IMR-90 (cell line): Measurements from ENCODE around the gene ACVR1B. TPM values are rescaled to one million over a fixed set of nuclear protein-coding genes. Genes with fewer than 3 reads are reported as not detected.
A peak's percentile ranks its signal among the peaks of the same experiment; 100 is the strongest.

Experiments
- ATAC-seq: fragments of 200-7000 bp; cut with Tn5 transposase; 2 replicates; pipeline ENCODE4 v1.9.1; 2020; ENCODE audit warnings: low read depth, mild to moderate bottlenecking, moderate library complexity
- BruUV-seq: library from RNA; stranded (reverse); fragments of 400-500 nt; replicated peaks from 2 replicates; lab custom pipeline; 2021; lab: Mats Ljungman, UMichigan
- CTCF ChIA-PET: fragments of 300-600 bp; formaldehyde crosslinking; extraction: SDS; loops from one replicate; lab custom pipeline; 2021; ENCODE audit warnings: antibody characterized with exemption; lab: Yijun Ruan, JAX
- POLR2A ChIA-PET: fragments of 300-600 bp; sonication (Branson Sonifier 250); formaldehyde crosslinking; loops from one replicate; lab custom pipeline; 2022; ENCODE audit warnings: antibody characterized with exemption; ENCODE audit not compliant: unreplicated experiment; lab: Charles Lee
- DNase-seq: peaks from one replicate; pipeline ENCODE4 v3.0.0; 2013
- H2AFZ ChIP-seq: replicated peaks from 2 replicates; pipeline ENCODE3; 2013; ENCODE audit warnings: low read length, mild to moderate bottlenecking; ENCODE audit not compliant: poor library complexity
- H2AK5ac ChIP-seq: 2 replicates; pipeline ENCODE4 v1.6.1; 2013; ENCODE audit warnings: low read depth, low read length, inconsistent platforms
- H2AK9ac ChIP-seq: replicated peaks from 2 replicates; pipeline ENCODE3; 2013; ENCODE audit warnings: mild to moderate bottlenecking, low read depth, low read length, moderate library complexity; ENCODE audit not compliant: poor library complexity
- H2BK120ac ChIP-seq: 2 replicates; pipeline ENCODE4 v1.6.1; 2013; ENCODE audit warnings: low read depth, low read length, inconsistent platforms
- H2BK15ac ChIP-seq: 3 replicates; pipeline ENCODE4 v1.6.1; 2013; ENCODE audit warnings: low read depth, low read length, inconsistent platforms
- H2BK20ac ChIP-seq: 2 replicates; pipeline ENCODE4 v1.6.1; 2013; ENCODE audit warnings: low read depth, mild to moderate bottlenecking, inconsistent platforms, low read length, moderate library complexity
- H2BK5ac ChIP-seq: 2 replicates; pipeline ENCODE4 v1.6.1; 2013; ENCODE audit warnings: mild to moderate bottlenecking, low read depth, low read length, inconsistent platforms; ENCODE audit not compliant: poor library complexity, severe bottlenecking
- H3K14ac ChIP-seq: replicated peaks from 2 replicates; pipeline ENCODE4 v1.6.1; 2013; ENCODE audit warnings: low read depth, low read length, inconsistent platforms
- H3K18ac ChIP-seq: 2 replicates; pipeline ENCODE4 v1.6.1; 2013; ENCODE audit warnings: low read depth, low read length, control low read depth
- H3K23ac ChIP-seq: 2 replicates; pipeline ENCODE4 v1.6.1; 2013; ENCODE audit warnings: low read depth, low read length, inconsistent platforms
- H3K27ac ChIP-seq: 2 replicates; pipeline ENCODE4 v1.5.1; 2013; ENCODE audit warnings: mild to moderate bottlenecking, control low read depth, low read length; ENCODE audit not compliant: insufficient read depth
- H3K27me3 ChIP-seq: 2 replicates; pipeline ENCODE4 v1.6.1; 2013; ENCODE audit warnings: low read length; ENCODE audit not compliant: control insufficient read depth, insufficient read depth
- H3K36me3 ChIP-seq: 2 replicates; pipeline ENCODE4 v1.6.1; 2013; ENCODE audit warnings: low read length, mixed read lengths; ENCODE audit not compliant: control insufficient read depth, insufficient read depth
- H3K4ac ChIP-seq: 2 replicates; pipeline ENCODE4 v1.6.1; 2013; ENCODE audit warnings: low read depth, low read length, inconsistent platforms
- H3K4me1 ChIP-seq: 2 replicates; pipeline ENCODE4 v1.6.1; 2013; ENCODE audit warnings: low read length, mixed read lengths; ENCODE audit not compliant: control insufficient read depth, insufficient read depth
- H3K4me2 ChIP-seq: 2 replicates; pipeline ENCODE4 v1.6.1; 2013; ENCODE audit warnings: low read depth, mild to moderate bottlenecking, control low read depth, low read length, moderate library complexity
- H3K4me3 ChIP-seq: 2 replicates; pipeline ENCODE4 v1.5.1; 2013; ENCODE audit warnings: low read depth, mild to moderate bottlenecking, control low read depth, low read length, moderate library complexity; ENCODE audit not compliant: insufficient read depth
- H3K56ac ChIP-seq: 2 replicates; pipeline ENCODE4 v1.6.1; 2013; ENCODE audit warnings: low read length, inconsistent platforms; ENCODE audit not compliant: insufficient read depth; ENCODE audit errors: extremely low read depth
- H3K79me1 ChIP-seq, 2 experiments: 2 replicates each; pipeline ENCODE4 v1.6.1; 2013; ENCODE audit warnings: low read length in 2 of 2, inconsistent platforms in 1 of 2, low read depth in 1 of 2
- H3K9ac ChIP-seq: 2 replicates; pipeline ENCODE4 v1.6.1; 2013; ENCODE audit warnings: low read depth, low read length, control low read depth
- H3K9me1 ChIP-seq: 2 replicates; pipeline ENCODE4 v1.6.1; 2013; ENCODE audit warnings: low read length, inconsistent platforms; ENCODE audit not compliant: insufficient read depth
- H3K9me3 ChIP-seq: 2 replicates; pipeline ENCODE4 v1.6.1; 2013; ENCODE audit warnings: low read length; ENCODE audit not compliant: control insufficient read depth, insufficient read depth
- H4K20me1 ChIP-seq: 2 replicates; pipeline ENCODE4 v1.6.1; 2013; ENCODE audit warnings: low read length, inconsistent platforms; ENCODE audit not compliant: insufficient read depth
- H4K5ac ChIP-seq: 2 replicates; pipeline ENCODE4 v1.6.1; 2013; ENCODE audit warnings: mild to moderate bottlenecking, low read depth, low read length, control low read depth
- H4K8ac ChIP-seq, 2 experiments: 2 replicates each; pipeline ENCODE4 v1.6.1; 2013; ENCODE audit warnings: low read depth in 2 of 2, low read length in 2 of 2, control low read depth in 1 of 2, inconsistent platforms in 1 of 2
- H4K91ac ChIP-seq: 2 replicates; pipeline ENCODE4 v1.6.1; 2013; ENCODE audit warnings: low read depth, low read length, inconsistent platforms; ENCODE audit not compliant: insufficient read depth
- BHLHE40 ChIP-seq: fragments of 150-350 bp; IDR thresholded peaks from 2 replicates; pipeline ENCODE4 v1.6.1; 2016; ENCODE audit warnings: mild to moderate bottlenecking, low read depth, low read length
- RFX5 ChIP-seq: IDR thresholded peaks from 2 replicates; pipeline ENCODE4 v1.8.0; 2012; ENCODE audit warnings: low read depth, mild to moderate bottlenecking, low read length, moderate library complexity
- WGBS, 2 experiments: methylation state at CpG; one replicate each; pipeline versions ENCODE4 v1.1.5 to v1.1.7; 2013; ENCODE audit warnings: missing lambda C conversion rate in 2 of 2; ENCODE audit not compliant: insufficient read length in 1 of 2; ENCODE audit errors: extremely low coverage in 2 of 2; 5-methylcytosine and 5-hydroxymethylcytosine counted together
- dilution Hi-C: fragments of 300-500 bp; cut with HindIII; formaldehyde crosslinking; loops from one replicate; pipeline ENCODE4 v1.14.3; 2018; ENCODE audit warnings: low sequenced_read_pairs; ENCODE audit not compliant: unreplicated experiment
- in situ Hi-C: fragments of 300-500 bp; cut with MboI; formaldehyde crosslinking; loops from 3 replicates; pipeline ENCODE4 v1.14.3; 2019; ENCODE audit warnings: low sequenced_read_pairs, inconsistent platforms, mixed read lengths
- intact Hi-C: fragments of 100-400 bp; cut with micrococcal nuclease; formaldehyde crosslinking; loops from 2 replicates; pipeline ENCODE4 v1.10.0; 2022
- polyA plus RNA-seq, 3 experiments: library from polyadenylated mRNA; depleted of rRNA; stranded (reverse); fragments of >200 nt; gene quantifications; 2 replicates each; pipeline ENCODE4 v1.2.3, GENCODE V29; 2012; ENCODE audit warnings: low replicate concordance in 1 of 3
- total RNA-seq: library from RNA; depleted of rRNA; stranded (reverse); fragments of >200 nt; gene quantifications from 2 replicates; pipeline ENCODE4 v1.2.3, GENCODE V29; 2012

ACVR1B gene
- total and polyA plus RNA-seq, 2 of the 4 experiments (the other 2 are of a cell fraction) = 5.7 to 13.6 TPM

DNA sequence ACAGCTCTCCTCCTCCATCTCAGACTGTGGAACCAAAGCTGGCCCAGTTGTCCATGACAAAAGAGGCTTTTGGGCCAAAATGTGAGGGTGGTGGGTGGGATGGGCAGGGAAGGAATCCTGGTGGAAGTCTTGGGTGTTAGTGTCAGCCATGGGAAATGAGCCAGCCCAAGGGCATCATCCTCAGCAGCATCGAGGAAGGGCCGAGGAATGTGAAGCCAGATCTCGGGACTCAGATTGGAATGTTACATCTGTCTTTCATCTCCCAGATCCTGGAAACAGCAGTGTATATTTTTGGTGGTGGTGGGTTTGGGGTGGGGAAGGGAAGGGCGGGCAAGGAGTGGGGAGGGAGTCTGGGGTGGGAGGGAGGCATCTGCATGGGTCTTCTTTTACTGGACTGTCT is 43.5 kb downstream of the ACVR1B start:
- Histone ChIP-seq H3K79me1 (peaks cover 5 to 27% of the 10 kb centered on the region in 2 experiments; a peak in 3 of 4 replicates), H4K20me1 (no peaks in the 10 kb centered on the region), H3K14ac (peak overlapping the region; percentile 39; the same call in 1 of the 2 replicates), H2BK120ac (peak overlapping the region; percentile 55; the same call in 1 of the 2 replicates), H3K23ac (peak overlapping the region; percentile 61), H3K9ac (no peak overlapping the region), H2AFZ (no peak overlapping the region), H3K4ac (peak overlapping the region; percentile 76), H4K91ac (peak overlapping the region; percentile 27; the same call in 1 of the 2 replicates), H2BK5ac (no peak overlapping the region), H3K9me3 (no peaks in the 10 kb centered on the region), H2AK9ac (peak overlapping the region; percentile 31), H3K27ac (no peak overlapping the region; the same call in 1 of the 2 replicates), H4K5ac (no peak overlapping the region), H3K56ac (no peak overlapping the region), H3K4me2 (no peak overlapping the region), H2AK5ac (peak overlapping the region; percentile 93), H4K8ac (peak overlapping the region in 1 of 2 experiments; percentile 71; a peak in 1 of 4 replicates), H3K36me3 (peaks cover 30% of the 10 kb centered on the region), H2BK15ac (no peak overlapping the region), H2BK20ac (peak overlapping the region; percentile 47; the same call in 1 of the 2 replicates), H3K9me1 (peaks cover 20% of the 10 kb centered on the region), H3K27me3 (no peaks in the 10 kb centered on the region), H3K4me1 (peaks cover 11% of the 10 kb centered on the region), H3K4me3 (no peak overlapping the region), H3K18ac (no peak overlapping the region)
- in situ Hi-C loops = no loop called here
- ChIA-PET POLR2A (no interaction called here), CTCF (interaction anchor here (1.3 to 2.9 kb wide), 2 partner anchors 26 to 30 kb away, joined by 3 to 23 read pairs; no protein-coding TSS in a partner anchor)
- BruUV-seq = no TSS peak
- TF ChIP-seq BHLHE40 = peak; percentile 12; the same call in 1 of the 2 replicates
- TF ChIP-seq RFX5 = no peak
- intact Hi-C loops = no loop called here
- ATAC-seq = peak; percentile 41
- DNase-seq = peak; percentile 57
- WGBS, 2 experiments = 10% methylated on average over 2 of the region's 4 CpGs; no CpG with 5 or more reads in 1 of the 2 experiments
- dilution Hi-C loops = no loop called here
